B cell (primary cell): ENCODE results near the gene SLC22A2. TPM values are rescaled to one million over a fixed set of nuclear protein-coding genes. Genes with fewer than 3 reads are reported as not detected.

ENCODE experiments used
- ATAC-seq: fragments of 200-7000 bp; cut with Tn5 transposase; one replicate; pipeline ENCODE4 v1.10.0; 2021; ENCODE audit warnings: low read depth, mild to moderate bottlenecking, moderate number of reproducible peaks, moderate library complexity
- CTCF ChIA-PET: fragments of 350-600 bp; sonication (Branson Sonifier 250); formaldehyde crosslinking; loops from one replicate; lab custom pipeline; 2021; ENCODE audit warnings: antibody characterized with exemption, inconsistent platforms; lab: Charles Lee
- POLR2A ChIA-PET: fragments of 350-600 bp; sonication (Branson Sonifier 250); formaldehyde crosslinking; loops from one replicate; lab custom pipeline; 2021; ENCODE audit warnings: antibody characterized with exemption; lab: Charles Lee
- DNase-seq: peaks from one replicate; pipeline ENCODE4 v3.0.0; 2013
- H2AFZ ChIP-seq: 2 replicates; pipeline ENCODE4 v1.6.1; 2012; ENCODE audit warnings: mild to moderate bottlenecking, low read depth, low read length; ENCODE audit not compliant: insufficient read depth, poor library complexity, severe bottlenecking
- H3K27ac ChIP-seq, 2 donors: 1 replicate in 1 of 2; 2 replicates in 1 of 2; pipeline ENCODE4 v1.5.1; 2012 to 2013; ENCODE audit warnings: low read length in 2 of 2, mild to moderate bottlenecking in 2 of 2, moderate library complexity in 1 of 2
- H3K27me3 ChIP-seq, 4 experiments: fragments of 200-600 bp in 1 of 4; sonication (generic) in 1 of 4; replicated peaks in 1 of 4; 1 replicate in 2 of 4; 2 replicates in 2 of 4; pipeline versions ENCODE4 v1.6.1 to v1.7.0; 2013 to 2016; ENCODE audit warnings: low read length in 3 of 4, mild to moderate bottlenecking in 2 of 4, mixed read lengths in 1 of 4, moderate library complexity in 1 of 4; ENCODE audit not compliant: insufficient read depth in 4 of 4, control insufficient read depth in 3 of 4; ENCODE audit errors: control extremely low read depth in 1 of 4
- H3K36me3 ChIP-seq, 2 experiments: replicated peaks in 1 of 2; 1 replicate in 1 of 2; 2 replicates in 1 of 2; pipeline versions ENCODE4 v1.6.1 to v1.7.1; 2013; ENCODE audit warnings: low read length in 1 of 2; ENCODE audit not compliant: insufficient read depth in 2 of 2, control insufficient read depth in 1 of 2; ENCODE audit errors: control extremely low read depth in 1 of 2, extremely low read depth in 1 of 2
- H3K4me1 ChIP-seq, 2 donors: fragments of 200-600 bp in 1 of 2; sonication (generic) in 1 of 2; 1 replicate in 1 of 2; 2 replicates in 1 of 2; pipeline versions ENCODE4 v1.5.1 to v1.6.1; 2013 to 2017; ENCODE audit warnings: low read length in 2 of 2; ENCODE audit not compliant: control insufficient read depth in 2 of 2, insufficient read depth in 2 of 2
- H3K4me2 ChIP-seq: replicated peaks from 2 replicates; pipeline ENCODE3; 2012; ENCODE audit warnings: mild to moderate bottlenecking, low read depth, low read length; ENCODE audit not compliant: poor library complexity, severe bottlenecking
- H3K4me3 ChIP-seq, 5 experiments: fragments of 200-600 bp in 1 of 5; sonication (generic) in 1 of 5; 1 replicate in 3 of 5; 2 replicates in 2 of 5; pipeline versions ENCODE4 v1.5.1 to v1.7.0; 2011 to 2016; ENCODE audit warnings: low read length in 4 of 5, mild to moderate bottlenecking in 4 of 5, low read depth in 2 of 5, control low read depth in 1 of 5, moderate library complexity in 1 of 5; ENCODE audit not compliant: insufficient read depth in 1 of 5; ENCODE audit errors: control extremely low read depth in 1 of 5, extremely low read depth in 1 of 5
- H3K79me2 ChIP-seq: fragments of 200-600 bp; sonication (generic); one replicate; pipeline ENCODE4 v1.6.0; 2016; ENCODE audit warnings: low read length; ENCODE audit not compliant: control insufficient read depth, insufficient read depth
- H3K9ac ChIP-seq: fragments of 200-600 bp; sonication (generic); 2 replicates; pipeline ENCODE4 v1.6.1; 2017; ENCODE audit warnings: mild to moderate bottlenecking, low read length, moderate library complexity
- H3K9me3 ChIP-seq, 3 donors: one replicate each; pipeline versions ENCODE4 v1.6.1 to v1.7.1; 2013; ENCODE audit warnings: low read length in 2 of 3; ENCODE audit not compliant: control insufficient read depth in 2 of 3, insufficient read depth in 1 of 3; ENCODE audit errors: control extremely low read depth in 1 of 3
- H4K20me1 ChIP-seq: 2 replicates; pipeline ENCODE4 v1.6.0; 2012; ENCODE audit warnings: mild to moderate bottlenecking, low read length; ENCODE audit not compliant: insufficient read depth, control insufficient read depth, poor library complexity, severe bottlenecking
- H3K27ac Mint-ChIP-seq: one replicate; pipeline ENCODE4 v1.8.0; 2021; ENCODE audit warnings: mixed read lengths
- H3K27me3 Mint-ChIP-seq: one replicate; pipeline ENCODE4 v1.8.0; 2021; ENCODE audit warnings: mixed read lengths
- H3K4me1 Mint-ChIP-seq: one replicate; pipeline ENCODE4 v1.8.0; 2021; ENCODE audit warnings: mixed read lengths
- H3K4me3 Mint-ChIP-seq: one replicate; pipeline ENCODE4 v1.8.0; 2021; ENCODE audit warnings: mixed read lengths
- H3K9me3 Mint-ChIP-seq: one replicate; pipeline ENCODE4 v1.8.0; 2022; ENCODE audit warnings: mixed read lengths; ENCODE audit not compliant: insufficient read depth
- CTCF ChIP-seq: fragments of 200-600 bp; IDR thresholded peaks from one replicate; pipeline ENCODE4 v1.8.0; 2022; ENCODE audit warnings: antibody characterized with exemption, mild to moderate bottlenecking
- EZH2 ChIP-seq: IDR thresholded peaks from 2 replicates; pipeline ENCODE4 v1.6.1; 2012; ENCODE audit warnings: borderline replicate concordance, low read depth, mild to moderate bottlenecking, moderate library complexity, low read length; ENCODE audit not compliant: insufficient read depth, poor library complexity, severe bottlenecking
- WGBS: methylation state at CpG from one replicate; pipeline ENCODE4 v1.1.5; 2013; ENCODE audit warnings: missing lambda C conversion rate; ENCODE audit not compliant: insufficient coverage; 5-methylcytosine and 5-hydroxymethylcytosine counted together
- intact Hi-C: fragments of 100-400 bp; cut with micrococcal nuclease; formaldehyde crosslinking; loops from one replicate; pipeline ENCODE4 v1.10.0; 2022
- polyA plus RNA-seq: library from polyadenylated mRNA; depleted of rRNA; stranded (reverse); fragments of >200 nt; gene quantifications from 2 replicates; pipeline ENCODE4 v1.2.3, GENCODE V29; 2012
- total RNA-seq, 2 donors: library from RNA; stranded (reverse); fragments of 120-200 nt in 1 of 2; gene quantifications; 1 replicate in 1 of 2; 2 replicates in 1 of 2; pipeline versions ENCODE4 v1.2.3 to v1.2.4, GENCODE V29; 2013 to 2022

SLC22A2 gene
- total and polyA plus RNA-seq, 2 donors (not counting 1 experiment from before 2014, with no cell fraction given), result not detected

DNA sequence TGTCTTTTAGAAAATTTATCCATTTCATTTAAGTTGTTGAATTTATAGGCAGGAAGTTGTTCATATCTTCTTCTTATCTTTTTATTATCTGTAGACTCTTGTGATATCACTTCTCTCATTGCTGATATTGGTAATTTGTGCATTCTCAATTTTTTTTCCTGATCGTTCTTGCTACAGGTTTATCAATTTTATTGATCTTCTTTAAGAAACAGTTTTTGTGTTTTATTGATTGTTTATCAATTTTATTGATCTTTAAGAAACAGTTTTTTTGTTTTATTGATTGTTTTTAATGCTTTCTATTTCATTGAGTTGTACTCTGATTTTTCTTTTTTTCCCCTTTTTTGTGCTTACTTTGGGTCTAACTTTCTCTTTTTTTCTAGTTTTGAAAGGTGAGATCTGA, 23.8 kb upstream of the SLC22A2 start:
- no peak overlapping the region for H3K4me3 ChIP-seq
- no peaks in the 10 kb centered on the region for H3K79me2 ChIP-seq
- no CpG with 5 or more reads among the region's 1 CpG for WGBS
- Mint-ChIP-seq H3K4me1 (no peaks in the 10 kb centered on the region), H3K27ac (no peak overlapping the region), H3K4me3 (no peak overlapping the region), H3K9me3 (no peaks in the 10 kb centered on the region), H3K27me3 (peaks cover 29% of the 10 kb centered on the region)
- H3K27me3 ChIP-seq, result peaks cover 0 to 5% (median 0%) of the 10 kb centered on the region in 4 experiments
- H3K4me1 ChIP-seq, result no peaks in the 10 kb centered on the region
- no peak overlapping the region for H2AFZ ChIP-seq
- H3K9ac ChIP-seq, result no peak overlapping the region
- ATAC-seq, result no peak
- H3K27ac ChIP-seq, result no peak overlapping the region
- DNase-seq, result no peak
- TF ChIP-seq CTCF (no peak), EZH2 (no peak)
- no peaks in the 10 kb centered on the region for H3K36me3 ChIP-seq
- no peaks in the 10 kb centered on the region for H4K20me1 ChIP-seq
- no peak overlapping the region for H3K4me2 ChIP-seq
- H3K9me3 ChIP-seq, result no peaks in the 10 kb centered on the region
- CTCF ChIA-PET, result no interaction called here
- POLR2A ChIA-PET, result no interaction called here
- intact Hi-C loops, result no loop called here

DNA sequence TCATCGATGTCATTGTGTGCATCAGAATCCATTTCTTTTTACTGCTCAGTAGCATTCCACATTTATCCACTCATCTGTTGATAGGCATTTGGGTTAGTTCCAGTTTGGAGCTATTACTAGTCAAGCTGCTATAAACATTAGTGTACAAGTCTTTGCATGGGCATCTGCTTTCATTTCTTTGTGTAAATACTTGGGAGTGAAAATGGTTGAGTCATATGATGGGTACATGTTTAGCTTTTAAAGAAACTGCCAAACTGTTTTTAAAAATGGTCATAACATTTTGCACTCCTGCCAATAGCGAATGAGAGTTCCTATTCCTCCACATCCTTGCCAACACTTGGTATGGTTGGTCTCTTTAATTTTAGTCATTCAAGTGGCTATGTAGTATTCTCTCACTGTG, 21.2 kb upstream of the SLC22A2 start:
- WGBS, result no CpG with 5 or more reads among the region's 2 CpGs
- no peaks in the 10 kb centered on the region for H3K79me2 ChIP-seq
- H2AFZ ChIP-seq, result no peak overlapping the region
- no peaks in the 10 kb centered on the region for H4K20me1 ChIP-seq
- Mint-ChIP-seq H3K27ac (no peak overlapping the region), H3K27me3 (peaks cover 6% of the 10 kb centered on the region), H3K9me3 (no peaks in the 10 kb centered on the region), H3K4me3 (no peak overlapping the region), H3K4me1 (no peaks in the 10 kb centered on the region)
- intact Hi-C loops, result no loop called here
- no peak overlapping the region for H3K27ac ChIP-seq
- CTCF ChIA-PET, result no interaction called here
- no peaks in the 10 kb centered on the region for H3K36me3 ChIP-seq
- H3K4me2 ChIP-seq, result no peak overlapping the region
- peaks cover 0 to 5% (median 0%) of the 10 kb centered on the region in 4 experiments for H3K27me3 ChIP-seq
- no peak overlapping the region for H3K9ac ChIP-seq
- no peak for DNase-seq
- H3K4me1 ChIP-seq, result no peaks in the 10 kb centered on the region
- H3K9me3 ChIP-seq, result peaks cover 0 to 4% (median 0%) of the 10 kb centered on the region in 3 donors
- POLR2A ChIA-PET, result no interaction called here
- no peak overlapping the region for H3K4me3 ChIP-seq
- no peak for ATAC-seq
- TF ChIP-seq EZH2 (no peak), CTCF (no peak)
